ENCODE results near the gene PCK2. TPM values are rescaled to one million over a fixed set of nuclear protein-coding genes. Genes with fewer than 3 reads are reported as not detected.
"Not testable (repeated sequence)": the region's sequence is repeated elsewhere in the genome, so short reads cannot be mapped to it uniquely, and the experiment has no call there.

PCK2 gene
- polyA plus RNA-seq (2013, experiment 1 of 2; ENCODE audit: insufficient read length) = 165 TPM
- 158 TPM for polyA plus RNA-seq (2013, experiment 2 of 2; ENCODE audit: insufficient read length)

GRCh38 chr14:24093901-24094840 is at the start of gene PCK2:
TSS of gene PCK2 (plus strand) at chr14:24094311. CDS start at chr14:24094406, 95 bp downstream.
- peak; percentile 99 for DNase-seq

GRCh38 chr14:24049002-24049401 is 45.1 kb upstream of the PCK2 start:
- not testable (repeated sequence) for DNase-seq

- not testable (repeated sequence) for DNase-seq
These were observed 43.4 kb upstream of the PCK2 start for GRCh38 chr14:24050753-24051152.

- no peak for DNase-seq
These were observed 42.8 kb upstream of the PCK2 start for GRCh38 chr14:24051176-24051788.

- peak; percentile 55 for DNase-seq
These were observed 42.1 kb upstream of the PCK2 start, which contains the start of gene CARMIL3 for GRCh38 chr14:24051789-24052655. TSS of gene CARMIL3 (plus strand) at chr14:24052009. CDS start at chr14:24052154, 145 bp downstream.

- no peak for DNase-seq
These were observed 41.2 kb upstream of the PCK2 start for GRCh38 chr14:24052656-24053547.

GRCh38 chr14:24053548-24054323 is 40.4 kb upstream of the PCK2 start:
- DNase-seq = no peak

GRCh38 chr14:24054324-24054641 is 39.8 kb upstream of the PCK2 start:
- no peak for DNase-seq

GRCh38 chr14:24054646-24055045 is 39.5 kb upstream of the PCK2 start:
- no peak for DNase-seq

GRCh38 chr14:24055971-24056799 is 37.9 kb upstream of the PCK2 start:
- no peak for DNase-seq

- DNase-seq = no peak
These were observed 37.3 kb upstream of the PCK2 start for GRCh38 chr14:24056800-24057184.

GRCh38 chr14:24057271-24057670 is 36.8 kb upstream of the PCK2 start:
- DNase-seq = no peak

GRCh38 chr14:24057867-24058259 is 36.2 kb upstream of the PCK2 start:
- no peak for DNase-seq

GRCh38 chr14:24058260-24058950 is 35.7 kb upstream of the PCK2 start:
- peak; percentile 77 for DNase-seq

GRCh38 chr14:24058951-24059475 is 35.1 kb upstream of the PCK2 start:
- no peak for DNase-seq

- no peak for DNase-seq
These were observed 34.2 kb upstream of the PCK2 start for GRCh38 chr14:24059841-24060388.

- no peak for DNase-seq
These were observed 33.7 kb upstream of the PCK2 start for GRCh38 chr14:24060443-24060842.
